ENCODE measurements around the gene TMEM52B.
"Not testable (repeated sequence)": the region's sequence is repeated elsewhere in the genome, so short reads cannot be mapped to it uniquely, and the experiment has no call there.

The TMEM52B gene

GRCh38 chr12:10211940-10212738 is 33.3 kb downstream of the TMEM52B start:
- DNase-seq (ENCODE audit: low spot score), result peak; percentile 98

- no peak for DNase-seq (ENCODE audit: low spot score)
These were observed 33.9 kb downstream of the TMEM52B start, which contains the start of gene GABARAPL1 for GRCh38 chr12:10212739-10213131. Gene GABARAPL1 (plus strand): TSS chr12:10212877. CDS start chr12:10213130, 253 bp downstream.

GRCh38 chr12:10213168-10214135 is 34.6 kb downstream of the TMEM52B start:
- DNase-seq (ENCODE audit: low spot score), result peak; percentile 39

- no peak for DNase-seq (ENCODE audit: low spot score)
These were observed 35.5 kb downstream of the TMEM52B start for GRCh38 chr12:10214136-10214894.

- DNase-seq (ENCODE audit: low spot score), result no peak
These were observed 36.0 kb downstream of the TMEM52B start for GRCh38 chr12:10214895-10215267.

- no peak for DNase-seq (ENCODE audit: low spot score)
These were observed 36.6 kb downstream of the TMEM52B start for GRCh38 chr12:10215436-10215835.

- not testable (repeated sequence) for DNase-seq (ENCODE audit: low spot score)
These were observed 37.1 kb downstream of the TMEM52B start for GRCh38 chr12:10215946-10216345.

- DNase-seq (ENCODE audit: low spot score), result no peak
These were observed 39.2 kb downstream of the TMEM52B start for GRCh38 chr12:10218021-10218420.

GRCh38 chr12:10220398-10221077 is 41.7 kb downstream of the TMEM52B start:
- DNase-seq (ENCODE audit: low spot score), result no peak

GRCh38 chr12:10221846-10222245 is 43.0 kb downstream of the TMEM52B start:
- DNase-seq (ENCODE audit: low spot score), result no peak

- DNase-seq (ENCODE audit: low spot score), result no peak
These were observed 44.4 kb downstream of the TMEM52B start for GRCh38 chr12:10223208-10223607.

- not testable (repeated sequence) for DNase-seq (ENCODE audit: low spot score)
These were observed 46.6 kb downstream of the TMEM52B start for GRCh38 chr12:10225426-10225825.

GRCh38 chr12:10226086-10226485 is 47.3 kb downstream of the TMEM52B start:
- DNase-seq (ENCODE audit: low spot score), result no peak

GRCh38 chr12:10226731-10227130 is 47.9 kb downstream of the TMEM52B start:
- no peak for DNase-seq (ENCODE audit: low spot score)

- no peak for DNase-seq (ENCODE audit: low spot score)
These were observed 48.8 kb downstream of the TMEM52B start for GRCh38 chr12:10227648-10228047.

GRCh38 chr12:10234562-10234961 is 55.7 kb downstream of the TMEM52B start:
- DNase-seq (ENCODE audit: low spot score), result no peak

- peak; percentile 39 for DNase-seq (ENCODE audit: low spot score)
These were observed 57.2 kb downstream of the TMEM52B start for GRCh38 chr12:10235761-10236631.

- DNase-seq (ENCODE audit: low spot score), result no peak
These were observed 57.9 kb downstream of the TMEM52B start for GRCh38 chr12:10236720-10237119.

GRCh38 chr12:10238526-10238925 is 59.7 kb downstream of the TMEM52B start:
- DNase-seq (ENCODE audit: low spot score), result no peak

GRCh38 chr12:10241290-10241689 is 62.5 kb downstream of the TMEM52B start:
- no peak for DNase-seq (ENCODE audit: low spot score)
